ENCODE measurements around the gene C2orf92.

Gene C2orf92

DNA sequence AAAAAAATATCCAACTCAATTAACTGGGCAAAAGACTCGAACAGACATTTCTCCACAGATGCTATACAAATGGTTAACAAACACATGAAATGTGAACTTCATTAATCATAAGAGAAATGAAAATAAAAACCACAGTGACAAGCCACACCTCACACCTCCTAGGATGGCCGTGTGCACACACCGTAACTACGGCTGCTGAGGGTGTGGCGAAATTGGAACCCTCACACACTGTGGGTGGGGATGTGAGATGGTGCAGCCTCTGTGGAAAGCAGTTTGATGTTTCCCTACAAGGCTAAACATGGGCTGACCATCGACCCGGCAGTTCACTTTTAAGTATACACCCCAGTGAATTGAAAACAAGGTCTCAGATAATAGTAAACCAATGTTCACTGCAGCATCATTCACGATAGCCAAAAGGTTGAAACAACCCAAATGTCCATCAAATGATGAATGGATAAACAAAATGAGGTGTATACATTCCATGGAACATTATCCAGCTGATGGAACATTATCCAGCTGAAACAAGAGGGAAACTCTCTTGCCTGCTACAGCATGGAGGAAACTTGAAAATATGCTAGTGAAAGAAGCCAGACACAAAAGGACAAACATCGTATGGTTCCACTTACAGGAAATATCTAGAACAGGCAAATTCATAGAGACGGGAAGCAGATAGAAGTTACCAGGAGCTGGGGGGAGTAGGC lies 76.1 kb downstream of the C2orf92 start:
- DNase-seq (ENCODE audit: low read depth): no peak

DNA sequence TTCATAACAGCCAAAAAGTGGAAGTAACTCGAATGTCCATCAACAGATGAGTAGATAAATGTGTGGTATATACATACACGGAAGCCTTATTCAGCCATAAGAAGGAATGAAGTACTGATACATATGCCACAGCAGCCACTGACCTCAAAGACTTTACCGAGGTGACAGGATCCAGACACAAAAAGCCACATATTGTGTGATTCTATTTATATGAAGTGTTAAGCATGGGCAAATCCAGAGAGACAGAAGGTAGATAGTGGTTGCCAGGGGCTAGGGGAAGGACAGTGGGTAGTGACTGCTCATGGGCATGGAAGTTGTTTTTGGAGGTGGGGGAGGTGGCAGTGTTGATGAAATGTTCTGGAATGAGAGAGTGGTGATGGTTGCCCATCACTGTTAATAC lies 77.8 kb downstream of the C2orf92 start:
- no peak for DNase-seq (ENCODE audit: low read depth)

DNA sequence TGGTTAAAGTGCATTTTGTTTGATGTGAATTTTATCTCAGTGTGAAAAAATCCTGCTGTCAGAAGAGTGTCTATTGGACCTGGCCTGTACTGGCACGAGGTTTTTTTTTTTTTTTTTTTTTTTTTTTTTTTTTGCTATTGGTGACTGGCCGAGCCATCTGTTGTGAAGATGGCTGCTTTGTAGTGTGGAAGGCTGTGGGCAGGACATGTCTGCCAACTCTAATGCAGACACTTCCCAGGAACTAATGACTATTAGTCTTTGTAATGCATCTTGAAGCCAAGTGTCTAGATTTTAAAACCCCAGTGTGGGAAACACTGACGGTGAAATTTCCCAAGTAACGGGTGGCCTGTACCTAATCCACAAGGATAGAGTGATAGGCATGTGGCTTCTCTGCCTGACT lies 78.2 kb downstream of the C2orf92 start:
- peak; percentile 7 for DNase-seq (ENCODE audit: low read depth)

DNA sequence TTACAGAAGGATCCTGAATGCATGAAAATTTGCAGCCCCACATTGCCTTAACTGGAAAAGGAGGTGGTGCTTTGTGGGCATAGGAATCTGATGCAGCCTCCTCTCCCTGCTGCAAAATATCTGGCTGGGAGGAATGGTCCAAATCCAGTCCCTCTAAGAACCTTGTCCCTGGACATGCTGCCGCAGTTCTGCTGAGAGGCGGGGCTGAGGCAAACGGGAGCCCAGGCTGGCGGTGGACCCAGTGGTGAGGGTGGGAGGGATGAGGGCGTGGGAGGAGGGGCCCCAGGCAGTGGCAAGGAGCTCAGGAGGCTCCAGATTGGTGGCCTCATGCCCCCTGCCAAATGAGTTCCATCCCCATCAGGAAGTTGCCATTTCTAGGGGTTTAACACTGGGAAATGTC lies 80.1 kb downstream of the C2orf92 start:
- DNase-seq (ENCODE audit: low read depth): no peak

DNA sequence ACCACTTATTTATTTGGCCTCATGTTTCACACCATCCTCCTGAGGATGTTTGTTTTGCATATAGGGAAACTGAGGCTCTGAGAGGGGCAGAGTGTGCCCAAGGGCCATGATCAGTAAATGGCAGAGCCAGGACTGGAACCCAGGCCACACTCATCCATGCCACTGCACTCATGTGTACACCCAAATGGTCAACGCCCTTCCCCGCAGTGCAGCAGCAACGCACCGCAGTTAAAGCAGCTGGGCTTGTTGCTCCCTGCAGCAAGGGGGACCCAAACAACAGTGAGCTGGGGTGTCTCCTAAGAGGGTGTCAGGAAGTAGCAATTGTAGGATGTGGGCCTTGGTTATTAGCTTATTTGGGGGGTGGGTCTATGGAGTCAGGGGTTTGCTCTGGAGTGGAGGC lies 80.5 kb downstream of the C2orf92 start:
- DNase-seq (ENCODE audit: low read depth): no peak

DNA sequence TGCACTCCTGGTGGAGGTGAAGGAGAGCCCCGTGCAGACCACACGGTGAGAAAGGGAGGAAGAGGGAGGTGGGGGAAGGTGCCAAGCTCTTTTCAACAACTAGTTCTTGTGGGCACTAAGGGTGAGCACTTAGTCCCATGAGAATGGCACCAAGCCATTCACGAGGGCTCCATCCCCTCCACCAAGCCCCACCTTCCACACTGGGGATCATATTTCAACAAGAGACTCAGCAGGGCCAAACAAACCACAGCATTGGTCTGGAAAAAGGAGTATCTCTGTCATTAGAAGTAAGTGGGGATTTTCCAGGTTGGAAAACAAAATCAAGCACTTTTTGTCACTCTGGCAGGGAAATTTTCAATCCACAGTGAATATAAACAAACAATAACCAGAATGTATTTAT lies 82.2 kb downstream of the C2orf92 start:
- no peak for DNase-seq (ENCODE audit: low read depth)
